ENCODE measurements around the gene ANKUB1.
A peak's percentile ranks its signal among the peaks of the same experiment; 100 is the strongest.

Gene ANKUB1

DNA sequence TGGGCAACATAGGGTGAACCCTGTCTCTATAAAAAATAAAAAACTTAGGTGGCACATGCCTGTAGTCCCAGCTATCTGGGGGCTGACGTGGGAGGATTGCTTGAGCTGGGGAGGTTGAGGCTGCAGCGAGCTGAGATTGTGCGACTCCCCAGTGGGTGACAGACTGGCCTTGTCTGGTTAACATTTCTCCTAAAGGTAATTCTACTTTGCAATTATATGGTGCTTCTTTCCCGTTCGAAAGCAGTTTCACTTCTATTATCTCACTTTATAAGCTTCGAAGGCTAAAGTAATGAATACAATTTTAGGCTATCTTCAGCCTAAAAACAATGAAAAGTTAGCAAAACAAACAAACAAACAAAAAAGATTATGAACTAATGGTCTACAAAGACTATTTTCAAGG, 75.4 kb downstream of the ANKUB1 start:
- Histone ChIP-seq H2AFZ (ENCODE audit: low read depth, low read length, severe bottlenecking) (peak overlapping the region; percentile 38), H3K4me2 (ENCODE audit: low read depth, low read length, poor library complexity, severe bottlenecking) (no peak overlapping the region)
- TF ChIP-seq, protein P1, sequence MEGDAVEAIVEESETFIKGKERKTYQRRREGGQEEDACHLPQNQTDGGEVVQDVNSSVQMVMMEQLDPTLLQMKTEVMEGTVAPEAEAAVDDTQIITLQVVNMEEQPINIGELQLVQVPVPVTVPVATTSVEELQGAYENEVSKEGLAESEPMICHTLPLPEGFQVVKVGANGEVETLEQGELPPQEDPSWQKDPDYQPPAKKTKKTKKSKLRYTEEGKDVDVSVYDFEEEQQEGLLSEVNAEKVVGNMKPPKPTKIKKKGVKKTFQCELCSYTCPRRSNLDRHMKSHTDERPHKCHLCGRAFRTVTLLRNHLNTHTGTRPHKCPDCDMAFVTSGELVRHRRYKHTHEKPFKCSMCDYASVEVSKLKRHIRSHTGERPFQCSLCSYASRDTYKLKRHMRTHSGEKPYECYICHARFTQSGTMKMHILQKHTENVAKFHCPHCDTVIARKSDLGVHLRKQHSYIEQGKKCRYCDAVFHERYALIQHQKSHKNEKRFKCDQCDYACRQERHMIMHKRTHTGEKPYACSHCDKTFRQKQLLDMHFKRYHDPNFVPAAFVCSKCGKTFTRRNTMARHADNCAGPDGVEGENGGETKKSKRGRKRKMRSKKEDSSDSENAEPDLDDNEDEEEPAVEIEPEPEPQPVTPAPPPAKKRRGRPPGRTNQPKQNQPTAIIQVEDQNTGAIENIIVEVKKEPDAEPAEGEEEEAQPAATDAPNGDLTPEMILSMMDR (IDR thresholded peaks at IDR 0.05; ENCODE audit: insufficient read depth, low read length, poor library complexity, severe bottlenecking): no peak
- no peak for TF ChIP-seq EZH2phosphoT487 (conservative IDR thresholded peaks at IDR 0.05; ENCODE audit: low read length)

DNA sequence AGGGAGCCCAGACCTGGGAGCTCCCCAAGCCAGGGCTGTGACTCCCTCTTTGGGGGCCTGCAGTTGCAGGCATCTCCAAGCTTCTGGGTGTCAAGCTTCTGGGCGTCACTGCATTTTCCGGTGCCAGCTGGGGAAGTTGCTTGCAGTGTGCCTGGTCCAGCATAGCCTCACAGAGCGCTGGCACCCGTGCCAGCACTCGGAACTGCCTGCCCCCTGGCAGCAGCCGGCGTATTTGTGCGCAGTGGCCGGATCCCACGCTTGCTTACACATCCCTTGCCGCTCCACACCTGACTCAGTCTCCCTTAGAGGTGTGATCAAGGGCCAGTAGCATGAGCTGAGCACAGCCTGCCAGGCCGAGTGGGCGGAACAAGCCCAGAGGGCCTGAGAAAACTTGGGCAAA, 77.1 kb downstream of the ANKUB1 start:
- no peak overlapping the region for H3K9ac ChIP-seq (ENCODE audit: low read length)
- no peak overlapping the region for H3K27ac ChIP-seq (ENCODE audit: low read depth, low read length)
- no peaks in the 10 kb centered on the region for H3K79me2 ChIP-seq (ENCODE audit: insufficient read depth, low read length)
- H3K27me3 ChIP-seq (ENCODE audit: low read length): no peaks in the 10 kb centered on the region
- H3F3A ChIP-seq (ENCODE audit: insufficient read depth): no peaks in the 10 kb centered on the region
- TF ChIP-seq, protein P1 (IDR thresholded peaks at IDR 0.05; ENCODE audit: insufficient read depth, low read length, poor library complexity, severe bottlenecking): no peak
- no peak for TF ChIP-seq EZH2phosphoT487 (conservative IDR thresholded peaks at IDR 0.05; ENCODE audit: low read length)
- no peak overlapping the region for H3K4me3 ChIP-seq (ENCODE audit: insufficient read depth, low read length, poor library complexity, severe bottlenecking)
- no peak overlapping the region for H3K4me2 ChIP-seq (ENCODE audit: low read depth, low read length, poor library complexity, severe bottlenecking)
- no peaks in the 10 kb centered on the region for H3K9me3 ChIP-seq (ENCODE audit: insufficient read depth, low read length)
- no peaks in the 10 kb centered on the region for H3K9me2 ChIP-seq (replicated peaks; ENCODE audit: insufficient read depth, low read length)
- H2AFZ ChIP-seq (ENCODE audit: low read depth, low read length, severe bottlenecking): no peak overlapping the region
- no peaks in the 10 kb centered on the region for H3K36me3 ChIP-seq (ENCODE audit: low read length)
- no peaks in the 10 kb centered on the region for H4K20me1 ChIP-seq (ENCODE audit: low read depth, low read length)

More for the DNA sequence above, 75.4 kb downstream of the ANKUB1 start:
- Histone ChIP-seq H3F3A (ENCODE audit: insufficient read depth) (no peaks in the 10 kb centered on the region), H3K4me3 (ENCODE audit: insufficient read depth, low read length, poor library complexity, severe bottlenecking) (no peak overlapping the region), H3K9ac (ENCODE audit: low read length) (no peak overlapping the region), H3K9me3 (ENCODE audit: insufficient read depth, low read length) (no peaks in the 10 kb centered on the region), H3K36me3 (ENCODE audit: low read length) (no peaks in the 10 kb centered on the region), H4K20me1 (ENCODE audit: low read depth, low read length) (no peaks in the 10 kb centered on the region), H3K27ac (ENCODE audit: low read depth, low read length) (no peak overlapping the region), H3K27me3 (ENCODE audit: low read length) (no peaks in the 10 kb centered on the region), H3K79me2 (ENCODE audit: insufficient read depth, low read length) (no peaks in the 10 kb centered on the region), H3K9me2 (replicated peaks; ENCODE audit: insufficient read depth, low read length) (no peaks in the 10 kb centered on the region)

DNA sequence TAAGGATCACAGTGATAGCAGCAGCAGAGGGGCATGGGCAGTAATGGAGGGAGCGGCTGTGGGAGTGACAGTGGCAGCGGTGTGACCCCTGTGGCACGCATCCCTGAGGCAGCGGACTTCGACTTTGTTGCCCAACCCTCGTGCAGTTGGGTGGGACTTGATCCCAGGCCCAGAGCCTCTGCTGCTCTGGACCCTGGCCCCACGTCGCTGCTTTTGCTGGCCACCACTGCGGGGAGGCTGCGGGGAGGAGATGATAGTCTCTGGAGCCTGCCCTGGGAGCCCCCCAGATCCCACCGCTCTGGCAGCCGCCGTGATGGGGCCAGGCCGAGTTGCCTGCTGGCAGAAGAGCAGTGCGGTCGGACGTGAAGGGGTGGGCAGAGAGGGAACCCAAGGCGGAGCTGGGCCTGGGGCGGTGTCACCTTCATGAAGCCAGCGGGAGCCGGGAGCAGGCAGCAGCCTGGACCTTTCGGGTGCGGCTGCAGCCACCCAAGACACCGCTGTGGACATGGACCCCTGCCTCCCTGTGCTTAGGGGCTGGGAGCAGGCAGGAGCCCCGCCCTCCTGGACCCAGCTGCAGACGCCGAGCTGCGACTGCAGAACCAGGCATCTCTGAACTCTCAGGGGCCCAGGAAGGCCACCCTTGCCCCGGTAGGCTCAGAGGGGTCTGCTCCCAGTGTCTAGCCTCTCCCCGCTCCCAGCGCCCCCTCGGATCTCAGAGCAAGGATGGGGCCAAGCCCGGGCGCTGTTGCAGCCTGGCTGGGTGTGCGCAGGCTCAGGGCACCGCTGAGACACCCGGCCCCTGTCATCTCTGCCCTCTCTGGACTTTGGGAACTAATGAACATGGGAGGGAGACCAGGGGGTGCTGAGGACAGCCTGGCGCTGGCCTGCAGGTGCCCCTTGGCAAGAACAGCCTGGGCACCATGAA, 78.4 kb downstream of the ANKUB1 start:
- Histone ChIP-seq H3F3A (ENCODE audit: insufficient read depth) (no peaks in the 10 kb centered on the region), H3K27me3 (ENCODE audit: low read length) (no peaks in the 10 kb centered on the region), H3K79me2 (ENCODE audit: insufficient read depth, low read length) (no peaks in the 10 kb centered on the region), H2AFZ (ENCODE audit: low read depth, low read length, severe bottlenecking) (no peak overlapping the region), H3K27ac (ENCODE audit: low read depth, low read length) (no peak overlapping the region), H3K36me3 (ENCODE audit: low read length) (no peaks in the 10 kb centered on the region), H3K4me2 (ENCODE audit: low read depth, low read length, poor library complexity, severe bottlenecking) (no peak overlapping the region), H4K20me1 (ENCODE audit: low read depth, low read length) (no peaks in the 10 kb centered on the region), H3K9me2 (replicated peaks; ENCODE audit: insufficient read depth, low read length) (no peaks in the 10 kb centered on the region), H3K4me3 (ENCODE audit: insufficient read depth, low read length, poor library complexity, severe bottlenecking) (no peak overlapping the region), H3K9ac (ENCODE audit: low read length) (no peak overlapping the region), H3K9me3 (ENCODE audit: insufficient read depth, low read length) (no peaks in the 10 kb centered on the region)
- TF ChIP-seq EZH2phosphoT487 (conservative IDR thresholded peaks at IDR 0.05; ENCODE audit: low read length): no peak
- TF ChIP-seq, protein P1 (IDR thresholded peaks at IDR 0.05; ENCODE audit: insufficient read depth, low read length, poor library complexity, severe bottlenecking): no peak
